HG03439 (cell line): ENCODE measurements around the gene PIN4.
"Not testable (repeated sequence)": the region's sequence is repeated elsewhere in the genome, so short reads cannot be mapped to it uniquely, and the experiment has no call there.

Experiments
- ATAC-seq: cut with Tn5 transposase; IDR thresholded peaks from one replicate; pipeline ENCODE4 v1.9.1; 2021; ENCODE audit warnings: mild to moderate bottlenecking, moderate library complexity; ENCODE audit not compliant: unreplicated experiment

PIN4 gene

DNA sequence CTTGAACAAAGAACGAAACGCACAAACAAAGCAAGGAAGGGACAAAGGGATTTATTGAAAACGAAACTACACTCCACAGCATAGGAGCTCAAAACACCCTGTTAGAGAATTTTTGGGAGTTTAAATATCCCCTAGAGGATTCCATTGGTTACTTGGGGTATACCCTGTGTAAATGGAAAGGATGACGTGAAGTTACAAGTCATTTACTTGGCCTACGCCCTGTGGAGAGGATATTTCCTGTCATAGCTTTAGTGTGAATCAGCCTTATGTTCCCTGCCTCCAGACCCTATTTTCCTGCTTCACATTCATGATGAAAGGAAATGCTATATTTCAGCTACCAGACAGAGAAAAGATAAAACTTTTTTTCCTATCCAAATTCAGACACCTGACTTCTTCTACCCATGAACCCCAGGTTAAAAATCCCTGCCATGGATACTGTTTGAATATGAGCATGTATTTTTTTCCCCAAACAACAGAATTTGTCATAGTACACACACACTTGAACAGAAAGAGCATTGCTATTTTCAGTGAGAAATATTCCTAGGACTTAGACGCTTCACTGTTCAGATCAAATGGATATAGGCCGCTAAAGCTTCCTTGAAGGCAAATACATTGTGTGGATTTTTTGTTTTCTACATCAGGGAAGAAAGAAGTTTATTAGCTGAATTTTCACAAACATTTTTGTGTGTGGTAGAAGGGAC lies 20.4 kb downstream of the PIN4 start:
- no peak for ATAC-seq

DNA sequence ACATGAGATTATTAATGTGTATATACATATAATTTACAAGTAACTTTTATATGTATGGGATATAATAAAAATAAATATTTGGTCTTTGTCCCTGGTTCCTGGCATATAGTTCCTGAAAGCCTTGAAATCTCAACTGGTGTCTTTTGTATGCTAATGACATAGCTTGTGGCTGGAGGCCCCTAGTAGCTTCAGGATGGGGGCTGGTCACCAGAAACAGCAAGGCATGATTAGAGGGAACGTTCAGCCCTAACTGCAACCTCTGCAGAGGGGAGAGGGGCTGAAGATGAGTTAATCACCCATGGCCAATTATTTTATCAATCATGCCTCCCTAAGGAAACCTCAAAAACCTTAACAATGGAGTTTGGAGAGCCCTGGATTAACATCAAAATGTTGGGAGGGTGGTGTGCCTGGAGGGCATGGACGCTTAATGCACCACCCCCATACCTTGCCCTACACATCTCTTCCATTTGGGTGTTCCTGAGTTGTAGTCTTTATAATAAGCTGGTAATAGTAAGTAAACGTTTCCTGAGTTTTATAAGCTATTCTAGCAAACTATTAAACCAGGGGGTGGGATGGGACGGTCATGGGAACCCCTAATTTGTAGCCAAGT lies 21.3 kb downstream of the PIN4 start:
- no peak for ATAC-seq

DNA sequence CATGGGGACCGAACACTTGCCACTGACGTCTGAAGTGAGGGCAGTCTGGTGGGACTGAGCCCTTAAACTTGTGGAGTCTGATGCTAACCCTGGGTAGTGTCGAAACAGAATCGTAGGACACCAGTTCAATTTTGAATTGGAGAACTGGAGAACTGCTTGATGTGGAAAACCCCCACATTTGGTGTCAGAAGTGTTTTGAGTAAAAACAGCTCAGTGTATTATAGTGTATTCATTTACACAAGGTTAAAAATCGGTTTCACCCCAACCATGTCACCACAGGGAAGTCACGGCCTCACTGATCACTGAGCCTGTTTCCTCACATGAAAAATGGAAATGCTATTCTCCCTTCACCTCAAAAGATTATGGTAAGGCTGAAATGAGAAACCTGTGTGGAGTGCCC lies 21.9 kb downstream of the PIN4 start:
- no peak for ATAC-seq

- ATAC-seq, result no peak
These were observed 24.1 kb downstream of the PIN4 start for GRCh38 chrX:72205706-72206105.

DNA sequence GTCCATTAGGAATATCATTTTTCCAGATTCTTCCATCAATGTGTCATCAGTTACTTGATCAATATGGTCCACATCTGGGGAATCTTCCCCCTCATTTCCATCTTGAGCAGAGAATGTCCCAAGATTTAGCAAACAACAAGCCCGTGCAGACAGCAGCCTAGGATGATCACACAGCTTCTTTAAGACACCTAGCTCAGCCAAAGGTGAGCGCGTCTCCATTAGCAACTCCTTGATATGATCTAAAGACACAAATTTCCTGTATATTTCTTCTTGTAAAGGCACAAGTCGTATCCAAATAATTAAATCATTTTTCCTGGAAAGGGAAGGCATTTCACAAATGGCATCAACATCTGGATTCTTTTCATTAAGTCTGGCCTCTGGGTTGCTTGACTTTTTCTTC lies 25.8 kb downstream of the PIN4 start:
- no peak for ATAC-seq

- no peak for ATAC-seq
These were observed 26.7 kb downstream of the PIN4 start for GRCh38 chrX:72208126-72208800.

DNA sequence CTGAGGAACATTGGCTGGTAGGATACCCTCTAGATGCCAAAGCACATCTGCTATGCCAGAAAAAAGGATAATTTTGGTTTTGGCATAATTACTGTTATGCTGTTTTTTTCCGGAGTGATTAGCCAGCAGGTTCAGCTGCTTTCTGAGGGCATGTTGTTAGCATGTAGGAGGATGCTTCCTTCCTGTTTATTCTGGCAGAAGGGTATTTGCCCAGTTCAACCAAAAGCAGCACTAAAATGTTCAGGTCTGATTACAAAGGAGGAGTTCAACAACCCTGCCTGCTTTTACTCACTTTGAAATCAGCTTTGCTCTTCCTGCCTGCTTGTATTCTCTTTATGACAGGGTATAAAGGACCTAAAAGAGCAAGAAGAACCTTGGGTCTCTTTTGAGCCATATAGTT lies 35.4 kb downstream of the PIN4 start:
- ATAC-seq, result no peak

GRCh38 chrX:72220375-72220774 lies 38.8 kb downstream of the PIN4 start:
- not testable (repeated sequence) for ATAC-seq

GRCh38 chrX:72230290-72230689 lies 48.7 kb downstream of the PIN4 start:
- no peak for ATAC-seq

DNA sequence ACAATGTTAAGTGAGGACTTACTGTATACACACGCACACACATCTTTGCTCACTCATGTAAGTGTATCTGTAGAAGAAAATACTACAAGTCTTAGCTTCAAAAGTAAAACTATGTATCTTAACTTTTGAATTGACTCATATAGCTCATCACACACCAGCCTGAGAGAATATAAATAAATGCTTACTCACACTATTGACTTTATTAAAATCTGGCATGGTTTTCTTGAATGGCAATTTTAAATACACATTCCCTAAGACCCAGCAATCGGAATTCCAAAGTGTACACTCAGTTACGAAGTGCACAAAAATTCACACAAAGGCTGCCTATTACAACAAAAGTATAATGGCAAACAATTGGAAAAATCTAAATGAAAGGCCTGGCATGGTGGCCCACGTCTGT lies 55.3 kb downstream of the PIN4 start:
- ATAC-seq, result no peak

DNA sequence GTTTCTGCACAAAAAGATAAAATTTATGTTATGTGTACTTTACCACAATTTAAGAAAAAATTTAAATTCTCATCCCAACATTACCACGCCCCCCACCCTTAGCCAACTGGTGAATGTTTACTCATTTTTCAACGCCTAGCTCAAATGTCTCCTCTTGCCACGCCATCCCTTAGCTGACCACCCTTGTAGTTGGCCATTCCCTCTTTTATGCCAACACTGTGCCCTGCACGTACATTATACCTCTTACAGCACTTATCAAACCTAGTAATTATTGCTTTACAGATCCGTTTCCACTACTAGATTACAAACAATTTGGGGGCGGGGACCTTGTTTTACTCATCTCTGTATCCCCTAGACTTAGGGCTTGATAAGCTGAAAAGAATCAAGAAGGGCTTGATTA lies 56.6 kb downstream of the PIN4 start:
- no peak for ATAC-seq

GRCh38 chrX:72238721-72239475 lies 57.3 kb downstream of the PIN4 start, which contains the start of gene ERCC6L:
Gene ERCC6L (minus strand): TSS chrX:72239027. CDS start chrX:72238911, 116 bp downstream.
- peak; percentile 96 for ATAC-seq

DNA sequence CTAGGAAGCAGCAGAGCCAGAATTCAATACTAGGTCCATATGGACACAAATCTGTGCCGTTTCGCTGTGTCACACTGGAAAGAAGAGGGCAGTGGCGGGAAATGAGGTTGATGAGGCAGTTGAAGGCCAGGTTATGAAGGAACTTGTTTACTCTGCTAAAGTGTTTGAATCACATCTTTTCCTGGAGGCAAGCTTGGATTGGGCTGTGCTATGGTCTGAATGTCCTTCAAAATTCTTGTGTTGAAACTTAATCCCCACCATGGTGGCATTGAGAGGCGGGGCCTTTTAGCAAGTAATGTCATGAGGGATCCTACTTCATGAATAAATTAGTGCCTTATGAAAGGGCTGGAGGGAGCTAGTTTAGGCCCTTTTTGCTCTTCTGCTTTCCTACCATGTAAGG lies 59.4 kb downstream of the PIN4 start:
- ATAC-seq, result no peak

DNA sequence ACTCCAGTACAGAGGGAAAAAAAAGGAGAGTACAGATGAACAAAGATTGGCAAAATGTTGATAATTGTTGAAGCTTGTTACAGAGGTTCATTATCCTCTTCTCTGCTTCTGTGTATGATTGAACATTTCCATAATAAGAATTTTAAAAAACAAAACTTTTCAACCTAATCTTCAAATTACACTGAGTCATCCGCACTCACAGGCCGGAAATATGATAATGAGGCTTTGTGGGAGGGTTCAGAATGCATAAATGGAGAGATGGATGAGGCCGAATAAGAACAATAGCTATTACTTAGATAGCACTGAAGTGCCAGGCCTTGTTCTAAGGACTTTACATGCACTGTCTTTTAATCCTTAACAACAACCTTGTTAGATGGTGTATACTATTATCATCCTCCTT lies 61.9 kb downstream of the PIN4 start:
- no peak for ATAC-seq

GRCh38 chrX:72245461-72246089 lies 64.0 kb downstream of the PIN4 start:
- no peak for ATAC-seq

GRCh38 chrX:72247206-72247942 lies 65.8 kb downstream of the PIN4 start:
- ATAC-seq, result no peak
